Activated CD8-positive, alpha-beta memory T cell treated with anti-CD3 and anti-CD28 coated beads for 4 hours (primary cell): ENCODE measurements around the gene TXNRD3.

Source experiments
- DNase-seq, 2 donors: peaks; one replicate each; pipeline ENCODE4 v3.0.0-alpha.2; 2020; ENCODE audit warnings: low read depth in 2 of 2

The TXNRD3 gene

DNA sequence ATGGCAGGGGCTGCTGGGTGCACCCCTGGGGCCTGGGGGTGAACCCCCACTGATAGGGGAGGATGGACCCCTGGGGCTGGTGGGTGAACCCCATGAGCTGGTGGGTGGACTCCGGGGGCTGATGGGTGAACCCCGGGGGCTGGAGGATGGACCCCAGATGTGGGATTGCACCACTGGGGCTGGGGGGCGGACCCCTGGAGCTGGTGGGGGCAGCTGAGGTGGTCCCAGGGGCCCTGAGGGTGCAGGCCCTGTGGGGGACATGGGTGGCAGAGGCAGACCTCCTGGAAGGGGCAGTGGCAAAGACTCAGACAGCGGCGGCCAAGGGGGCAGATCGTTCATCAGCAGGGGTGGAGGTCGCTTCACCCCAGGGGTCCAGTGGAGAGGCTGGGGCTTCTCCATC is 17.4 kb upstream of the TXNRD3 start:
- no peak for DNase-seq

- DNase-seq: no peak
Measured at GRCh38 chr3:126671521-126671920, 16.6 kb upstream of the TXNRD3 start.

GRCh38 chr3:126668450-126669401 is 13.8 kb upstream of the TXNRD3 start:
- DNase-seq: no peak

GRCh38 chr3:126667631-126668449 is 12.9 kb upstream of the TXNRD3 start:
- DNase-seq: no peak

GRCh38 chr3:126666658-126667528 is 12.0 kb upstream of the TXNRD3 start:
- no peak for DNase-seq

DNA sequence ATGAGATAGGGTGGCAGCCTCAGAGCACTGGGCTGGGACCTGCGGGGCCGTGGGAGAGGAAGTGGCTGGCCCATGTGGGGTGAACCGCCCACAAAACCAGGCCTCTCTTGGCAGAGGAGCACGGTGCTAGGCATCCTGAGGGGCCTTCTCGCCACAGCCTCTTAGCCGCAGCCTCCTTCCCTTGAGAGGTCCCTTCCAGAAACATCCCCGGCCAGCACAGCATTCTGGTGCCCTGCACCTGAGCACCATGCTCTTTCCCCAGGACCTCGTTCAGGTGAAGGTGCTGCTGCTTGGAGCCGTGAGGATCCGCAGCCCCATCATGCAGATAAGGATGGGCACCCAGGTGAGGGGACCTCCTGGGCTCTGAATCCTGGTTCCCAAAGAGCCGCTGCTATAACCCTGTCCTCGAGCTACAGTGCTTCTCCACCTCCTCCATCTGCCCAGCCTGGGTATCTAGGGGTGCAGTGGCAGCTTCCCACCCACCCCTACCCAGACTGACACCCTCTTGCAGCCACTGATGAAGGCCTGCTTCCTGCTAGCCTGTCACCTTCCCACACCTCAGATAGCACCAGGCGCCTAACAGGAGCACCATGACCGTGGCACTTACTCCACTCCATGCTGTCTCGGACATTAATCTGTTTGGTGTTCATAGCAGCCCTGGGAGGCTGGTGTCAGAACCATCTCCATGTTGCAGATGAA is 11.2 kb upstream of the TXNRD3 start:
- DNase-seq: no peak

DNA sequence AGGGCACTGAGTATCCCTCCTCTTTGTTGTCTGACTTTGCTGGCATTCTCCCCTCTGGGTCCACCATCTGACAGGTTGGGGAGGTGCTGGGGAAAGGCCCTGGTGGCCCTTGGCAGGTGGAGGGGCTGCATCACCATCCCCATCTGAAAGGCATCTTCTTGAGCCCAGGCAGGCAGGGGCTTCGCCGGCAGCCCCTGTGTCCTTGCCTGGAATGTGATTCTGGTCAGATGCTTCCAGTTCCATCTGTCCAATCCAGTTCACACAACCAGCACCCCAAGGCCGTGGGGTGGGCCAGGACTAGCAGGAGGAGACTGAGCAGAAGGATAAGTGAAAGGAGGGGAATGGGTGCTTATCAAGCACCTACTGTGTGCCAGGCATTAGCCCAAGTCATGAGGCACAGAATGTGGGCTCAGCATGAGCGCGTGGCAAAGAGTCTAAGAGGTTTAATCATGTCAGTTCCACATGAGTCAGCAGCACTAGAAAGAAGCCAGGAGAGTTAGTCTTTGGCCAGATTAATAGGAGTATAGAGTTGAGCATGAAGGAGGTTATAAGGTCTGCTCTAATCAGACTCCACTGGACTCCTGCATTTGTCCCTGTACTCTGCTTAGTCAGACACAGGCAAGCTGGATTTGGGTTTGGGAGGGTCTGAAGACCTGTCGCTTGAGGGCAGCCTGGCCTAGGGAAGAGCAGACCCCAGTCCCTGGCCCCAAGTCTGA is 10.5 kb upstream of the TXNRD3 start:
- DNase-seq: no peak

DNA sequence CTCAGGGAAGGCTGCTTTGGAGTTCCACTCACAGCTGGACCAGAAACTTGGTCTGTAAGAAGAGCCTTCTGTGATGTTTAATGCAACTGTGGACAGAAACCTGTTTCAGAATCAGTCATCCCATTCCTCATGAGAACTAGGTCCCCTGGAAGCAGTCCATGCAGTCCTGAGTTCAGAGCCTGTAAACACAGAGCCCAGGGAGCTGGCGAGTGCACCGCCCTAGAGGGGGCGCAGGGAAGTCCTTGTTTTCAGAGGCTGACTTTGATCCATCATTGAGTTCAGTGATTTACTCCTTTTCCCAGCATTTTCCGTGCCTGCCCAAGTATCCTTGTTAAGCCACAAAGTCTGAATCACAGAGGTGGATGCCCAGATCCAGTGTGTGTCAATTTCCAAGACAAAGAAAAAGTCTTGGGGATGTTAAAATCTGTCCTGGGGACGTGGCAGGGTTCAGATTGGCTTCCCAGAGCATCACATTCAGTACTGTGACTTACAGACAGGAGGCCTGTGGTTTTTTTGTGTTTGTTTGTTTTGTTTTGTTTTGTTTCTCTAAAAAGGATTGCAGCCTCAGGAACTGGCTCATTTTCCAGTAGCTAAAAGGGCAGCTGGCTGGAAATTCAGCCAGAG is 9.8 kb upstream of the TXNRD3 start:
- DNase-seq: no peak

DNA sequence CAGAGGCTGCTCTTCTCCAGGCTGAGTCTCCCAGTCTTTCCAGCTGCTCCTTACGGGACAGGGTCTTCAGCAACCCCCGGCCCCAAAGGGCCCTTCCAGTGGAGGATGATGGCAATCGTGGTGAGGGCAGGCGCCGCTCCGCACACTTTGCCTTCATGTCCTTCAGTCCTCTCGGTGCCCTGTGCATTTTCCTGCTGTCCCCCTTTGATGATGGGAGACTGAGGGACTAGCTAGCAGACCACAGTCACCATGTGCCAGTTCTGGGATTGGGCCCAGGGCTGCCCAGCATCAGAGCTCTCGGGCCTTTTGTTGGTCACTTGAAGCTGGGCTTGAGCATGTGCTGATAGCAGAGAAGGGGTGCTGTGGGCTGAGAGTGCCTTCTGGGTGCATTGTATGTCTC is 8.8 kb upstream of the TXNRD3 start:
- DNase-seq: no peak

- no peak for DNase-seq
Measured at GRCh38 chr3:126663257-126663656, 8.3 kb upstream of the TXNRD3 start.

- DNase-seq: no peak
Measured at GRCh38 chr3:126661532-126662364, 6.8 kb upstream of the TXNRD3 start.

DNA sequence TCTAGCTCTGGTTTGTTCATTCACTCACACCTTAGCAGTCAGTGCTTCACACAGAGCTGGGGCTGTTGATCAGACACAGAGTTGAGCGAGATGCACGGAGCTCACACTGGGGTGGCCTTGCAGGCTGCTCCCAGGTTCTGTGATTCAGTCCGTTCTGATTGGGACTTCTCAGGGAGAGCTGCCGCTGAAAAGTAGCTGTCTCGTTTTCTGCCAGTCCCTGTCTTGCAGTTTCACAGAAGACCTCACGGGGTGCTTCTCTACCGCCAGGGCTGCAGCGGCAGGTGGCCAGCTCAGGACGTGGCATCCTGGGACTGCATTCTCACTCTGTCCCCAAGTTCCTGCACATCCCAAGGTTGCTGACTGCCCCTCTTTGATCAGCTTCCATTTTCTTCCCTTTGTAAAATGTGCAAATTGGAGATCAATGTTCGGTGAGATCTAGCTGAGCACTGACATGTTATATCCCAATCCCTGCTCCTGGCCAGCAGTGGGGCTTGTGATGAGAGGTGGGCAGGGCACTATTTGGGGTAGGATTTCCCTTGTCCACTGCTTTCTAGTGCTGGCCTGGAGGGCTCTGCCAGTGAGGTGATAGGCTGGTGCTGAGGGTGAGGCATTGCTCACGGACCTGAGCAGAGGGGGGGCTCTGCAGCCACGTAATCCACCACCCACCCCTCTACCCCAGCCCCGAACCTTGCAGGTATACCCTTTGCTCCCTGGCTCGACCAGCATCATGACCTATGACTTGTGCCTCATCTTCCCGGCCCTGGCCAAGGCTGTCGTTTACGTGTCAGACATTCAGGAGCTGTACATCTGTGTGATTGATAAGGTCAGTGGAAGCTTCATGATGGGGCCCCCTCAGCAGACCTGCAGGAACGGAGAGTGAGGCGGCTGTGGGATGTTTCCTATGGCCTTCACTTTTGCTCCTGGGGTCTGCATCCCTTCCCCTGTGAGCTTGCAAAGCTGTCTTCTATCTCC is 5.3 kb upstream of the TXNRD3 start:
- no peak for DNase-seq

GRCh38 chr3:126658584-126658983 is 3.7 kb upstream of the TXNRD3 start:
- no peak for DNase-seq

- DNase-seq: no peak
Measured at GRCh38 chr3:126657901-126658300, 3.0 kb upstream of the TXNRD3 start.

DNA sequence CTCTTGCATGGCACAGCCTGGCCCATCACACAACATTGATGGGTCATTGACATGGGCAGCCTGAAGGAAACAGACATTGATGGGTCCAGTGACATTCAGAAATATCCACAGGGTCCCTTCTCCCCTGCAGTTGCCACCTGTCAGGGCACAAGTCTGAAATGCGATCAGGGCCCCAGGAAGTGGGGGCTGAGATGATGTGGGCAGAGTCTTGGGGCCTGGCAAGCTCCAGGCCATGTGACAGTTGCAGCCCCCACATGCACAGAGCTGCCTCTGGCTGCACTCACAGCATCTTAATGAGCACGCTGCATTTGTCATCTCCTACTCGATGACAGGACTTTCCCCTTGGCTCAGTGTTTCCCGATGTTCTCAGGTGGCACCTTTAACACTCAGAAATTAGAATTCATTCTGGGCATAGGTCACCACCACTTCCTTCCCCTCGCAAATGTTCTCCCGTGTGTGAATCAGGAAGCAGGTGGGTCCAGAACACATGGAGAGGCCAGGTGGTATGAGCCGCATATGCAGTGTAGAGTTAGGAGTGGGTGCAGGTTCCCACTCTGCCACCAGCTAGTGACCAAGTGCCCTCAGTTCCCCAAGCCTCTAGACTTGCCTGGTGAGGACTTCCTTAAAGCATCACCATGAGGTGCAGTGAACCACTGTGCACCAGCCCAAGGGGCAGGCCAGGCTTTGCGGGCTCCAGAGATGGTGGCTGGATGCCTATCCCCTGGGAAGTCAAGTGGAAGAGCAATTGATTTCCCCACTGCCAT is 1.6 kb upstream of the TXNRD3 start:
- no peak for DNase-seq

DNA sequence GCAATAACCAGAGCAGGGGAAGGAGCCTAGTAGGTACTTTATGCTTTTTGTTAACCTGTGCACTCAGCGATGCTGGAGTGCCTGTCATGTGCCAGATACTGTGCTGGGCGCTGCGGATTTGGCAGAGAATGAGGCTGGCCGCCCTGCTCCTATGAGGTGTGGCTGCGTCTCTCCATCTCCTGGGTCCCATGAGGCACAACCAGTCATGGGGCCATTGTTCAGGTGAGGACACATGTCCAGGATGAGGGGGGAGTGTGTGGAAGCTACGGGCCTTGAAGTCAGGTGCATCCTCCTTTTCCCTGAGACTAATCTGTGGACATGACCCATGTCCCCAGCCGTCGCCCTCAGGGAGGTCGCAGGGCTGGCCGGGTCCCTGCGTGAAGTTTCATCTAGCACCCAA is 963 bp upstream of the TXNRD3 start:
- DNase-seq: no peak

DNA sequence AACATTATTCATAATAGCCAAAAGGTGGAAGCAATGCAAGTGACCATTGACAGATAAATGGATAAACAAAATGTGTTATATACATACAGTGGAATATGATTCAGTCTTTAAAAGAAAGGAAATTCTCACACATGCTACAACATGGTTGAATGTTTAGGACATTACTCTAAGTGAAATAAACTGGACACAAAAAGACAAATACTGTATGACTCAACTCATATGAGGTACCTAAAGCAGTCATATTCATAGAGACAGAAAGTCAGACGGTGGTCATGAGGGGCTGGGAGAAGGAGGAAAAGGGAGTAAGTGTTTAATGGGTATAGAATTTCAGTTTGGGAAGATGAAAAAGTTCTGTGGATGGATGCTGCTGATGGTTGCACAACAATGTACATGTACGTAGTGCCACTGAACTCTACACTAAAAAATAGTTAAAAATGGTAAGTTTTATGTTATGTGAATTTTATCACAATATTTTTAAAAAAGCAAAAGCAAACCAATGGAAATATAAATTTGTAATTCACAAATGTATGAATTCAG is 5.3 kb downstream of the TXNRD3 start:
- no peak for DNase-seq
